Measurements from ENCODE around the gene IL1R2.

IL1R2 gene

GRCh38 chr2:101991721-101992145 lies at the start of gene IL1R2:
IL1R2 (plus strand) TSS chr2:101991960; CDS start chr2:102008576, 16,616 bp downstream.
- Histone ChIP-seq H3K36me3 (ENCODE audit: insufficient read depth, low read depth, low read length) (no peaks in the 10 kb centered on the region), H3K27ac (ENCODE audit: low read length) (no peak within 1 kb of the TSS), H3K9me3 (ENCODE audit: insufficient read depth, low read depth, low read length) (no peaks in the 10 kb centered on the region), H3K4me1 (ENCODE audit: insufficient read depth, low read length) (0 out of 2 replicates have a peak, but pooled peaks cover 3% of the 10 kb centered on the region), H3K9ac (ENCODE audit: low read depth, low read length) (no peak within 1 kb of the TSS), H3K27me3 (ENCODE audit: insufficient read depth, low read length) (no peaks in the 10 kb centered on the region), H3K4me3 (ENCODE audit: low read length) (no peak within 1 kb of the TSS)

DNA sequence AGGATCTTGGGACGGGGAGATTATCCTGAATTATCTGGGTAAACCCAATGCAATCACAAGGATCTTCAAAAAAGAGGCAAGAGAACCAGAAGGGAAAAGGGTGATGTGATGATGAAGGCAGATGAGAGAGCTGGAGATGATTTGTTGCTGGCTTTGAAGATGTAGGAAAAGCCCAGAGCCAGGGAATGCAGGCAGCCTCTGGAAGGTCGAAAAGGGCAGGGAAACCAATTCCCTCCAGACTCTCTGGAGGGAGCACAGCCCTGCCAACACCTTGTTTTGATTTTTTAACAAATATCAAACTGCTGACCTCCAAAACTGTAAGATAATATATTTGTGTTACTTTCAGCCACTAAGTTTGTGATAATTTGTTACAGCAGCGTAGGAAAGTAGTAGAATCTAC lies 48.9 kb upstream of the IL1R2 start:
- H3K36me3 ChIP-seq (ENCODE audit: insufficient read depth, low read depth, low read length), result no peaks in the 10 kb centered on the region
- H3K4me3 ChIP-seq (ENCODE audit: low read length), result no peak overlapping the region
- H3K27me3 ChIP-seq (ENCODE audit: insufficient read depth, low read length), result no peaks in the 10 kb centered on the region
- no peaks in the 10 kb centered on the region for H3K9me3 ChIP-seq (ENCODE audit: insufficient read depth, low read depth, low read length)
- H3K4me1 ChIP-seq (ENCODE audit: insufficient read depth, low read length), result no peaks in the 10 kb centered on the region
- H3K27ac ChIP-seq (ENCODE audit: low read length), result no peak overlapping the region
- H3K9ac ChIP-seq (ENCODE audit: low read depth, low read length), result no peak overlapping the region

DNA sequence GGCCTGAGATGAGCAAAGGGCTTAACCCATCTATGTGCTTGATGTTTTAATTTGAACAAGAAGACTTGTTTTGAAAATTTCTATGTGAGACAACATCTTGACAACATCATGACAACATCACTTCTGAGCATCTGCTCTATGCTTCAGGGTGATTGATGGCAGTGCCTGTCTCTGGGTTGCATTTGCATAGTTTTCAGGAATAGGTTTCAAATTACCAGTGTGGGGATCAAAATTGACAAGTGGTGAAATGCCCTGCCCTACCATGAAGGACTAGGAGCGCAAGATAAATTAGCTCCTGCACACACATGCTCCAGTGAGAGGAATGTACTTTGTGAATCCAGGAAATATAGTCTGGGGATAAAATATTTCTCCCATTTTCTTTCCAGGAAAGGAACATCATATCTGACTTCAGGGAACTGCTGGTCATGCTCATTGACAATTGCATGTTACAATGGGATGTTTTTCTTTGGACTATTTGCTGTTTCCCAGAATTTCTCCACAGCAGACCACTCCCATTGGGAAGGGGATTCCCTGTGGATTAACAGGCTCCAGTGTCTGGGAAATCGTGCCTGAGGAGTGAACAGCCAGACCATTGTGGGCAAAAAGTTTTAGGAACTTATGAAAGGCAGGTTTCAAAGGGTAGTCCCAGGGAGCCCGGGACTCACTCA lies 45.3 kb upstream of the IL1R2 start:
- H3K27me3 ChIP-seq (ENCODE audit: insufficient read depth, low read length), result no peaks in the 10 kb centered on the region
- no peak overlapping the region for H3K9ac ChIP-seq (ENCODE audit: low read depth, low read length)
- H3K36me3 ChIP-seq (ENCODE audit: insufficient read depth, low read depth, low read length), result no peaks in the 10 kb centered on the region
- H3K27ac ChIP-seq (ENCODE audit: low read length), result no peak overlapping the region
- no peaks in the 10 kb centered on the region for H3K4me1 ChIP-seq (ENCODE audit: insufficient read depth, low read length)
- no peak overlapping the region for H3K4me3 ChIP-seq (ENCODE audit: low read length)
- H3K9me3 ChIP-seq (ENCODE audit: insufficient read depth, low read depth, low read length), result no peaks in the 10 kb centered on the region; the same call in 1 of the 2 replicates

DNA sequence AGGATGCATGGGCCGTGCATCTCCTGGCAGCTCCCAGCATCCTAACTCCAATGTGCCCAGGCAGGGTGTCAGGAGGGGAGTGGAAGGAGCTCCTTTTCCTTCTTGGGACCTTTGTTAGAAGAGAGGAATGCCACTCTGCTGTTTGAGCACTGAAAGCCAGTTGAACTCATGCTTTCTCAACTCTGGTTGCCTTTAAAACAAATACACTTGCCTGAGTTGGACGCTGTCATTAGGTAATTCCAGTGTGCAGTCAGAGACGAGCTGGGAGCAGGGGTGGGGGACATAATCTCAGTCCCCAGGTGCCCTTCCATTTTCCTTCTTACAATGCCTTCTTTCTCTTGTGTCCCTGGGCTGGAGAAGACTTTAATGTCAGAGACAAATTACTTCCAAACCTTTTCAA lies 44.4 kb upstream of the IL1R2 start:
- Histone ChIP-seq H3K4me1 (ENCODE audit: insufficient read depth, low read length) (no peaks in the 10 kb centered on the region), H3K4me3 (ENCODE audit: low read length) (no peak overlapping the region), H3K9me3 (ENCODE audit: insufficient read depth, low read depth, low read length) (no peaks in the 10 kb centered on the region; the same call in 1 of the 2 replicates), H3K9ac (ENCODE audit: low read depth, low read length) (no peak overlapping the region), H3K27ac (ENCODE audit: low read length) (no peak overlapping the region), H3K36me3 (ENCODE audit: insufficient read depth, low read depth, low read length) (no peaks in the 10 kb centered on the region), H3K27me3 (ENCODE audit: insufficient read depth, low read length) (no peaks in the 10 kb centered on the region)

DNA sequence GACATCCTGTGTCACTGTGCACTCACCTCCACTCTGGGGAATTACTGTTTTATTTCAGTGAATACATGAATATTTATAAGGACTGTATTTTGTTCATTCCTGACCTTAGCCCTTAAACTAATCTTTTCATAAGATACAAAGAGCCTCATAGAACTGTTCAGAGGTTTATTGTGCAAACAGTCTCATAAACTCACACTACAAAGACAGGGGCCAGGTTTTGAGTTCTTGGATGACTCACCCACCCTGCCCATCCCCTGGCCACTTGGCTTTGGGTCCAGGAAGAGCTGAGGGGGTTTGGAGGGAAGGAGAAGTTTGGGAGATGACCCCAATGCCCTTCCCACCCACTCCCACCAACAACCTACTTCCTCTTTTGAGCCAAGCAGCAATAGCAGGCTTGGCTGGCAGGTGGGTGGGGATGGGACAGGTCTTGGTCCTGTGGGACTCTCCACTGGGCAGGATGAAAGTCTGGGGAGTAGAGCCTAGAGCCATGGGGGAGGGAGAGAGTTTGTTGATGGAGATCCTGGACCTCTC lies 43.1 kb upstream of the IL1R2 start:
- Histone ChIP-seq H3K27me3 (ENCODE audit: insufficient read depth, low read length) (no peaks in the 10 kb centered on the region), H3K9me3 (ENCODE audit: insufficient read depth, low read depth, low read length) (no peaks in the 10 kb centered on the region; the same call in 1 of the 2 replicates), H3K9ac (ENCODE audit: low read depth, low read length) (no peak overlapping the region)

GRCh38 chr2:101949304-101949703 lies 42.5 kb upstream of the IL1R2 start:
- Histone ChIP-seq H3K27ac (ENCODE audit: low read length) (no peak overlapping the region), H3K27me3 (ENCODE audit: insufficient read depth, low read length) (no peaks in the 10 kb centered on the region), H3K4me1 (ENCODE audit: insufficient read depth, low read length) (no peaks in the 10 kb centered on the region), H3K36me3 (ENCODE audit: insufficient read depth, low read depth, low read length) (no peaks in the 10 kb centered on the region), H3K4me3 (ENCODE audit: low read length) (no peak overlapping the region), H3K9me3 (ENCODE audit: insufficient read depth, low read depth, low read length) (no peaks in the 10 kb centered on the region; the same call in 1 of the 2 replicates), H3K9ac (ENCODE audit: low read depth, low read length) (no peak overlapping the region)

More for the DNA sequence above, 43.1 kb upstream of the IL1R2 start:
- Histone ChIP-seq H3K4me3 (ENCODE audit: low read length) (no peak overlapping the region), H3K36me3 (ENCODE audit: insufficient read depth, low read depth, low read length) (no peaks in the 10 kb centered on the region), H3K4me1 (ENCODE audit: insufficient read depth, low read length) (no peaks in the 10 kb centered on the region), H3K27ac (ENCODE audit: low read length) (no peak overlapping the region)

DNA sequence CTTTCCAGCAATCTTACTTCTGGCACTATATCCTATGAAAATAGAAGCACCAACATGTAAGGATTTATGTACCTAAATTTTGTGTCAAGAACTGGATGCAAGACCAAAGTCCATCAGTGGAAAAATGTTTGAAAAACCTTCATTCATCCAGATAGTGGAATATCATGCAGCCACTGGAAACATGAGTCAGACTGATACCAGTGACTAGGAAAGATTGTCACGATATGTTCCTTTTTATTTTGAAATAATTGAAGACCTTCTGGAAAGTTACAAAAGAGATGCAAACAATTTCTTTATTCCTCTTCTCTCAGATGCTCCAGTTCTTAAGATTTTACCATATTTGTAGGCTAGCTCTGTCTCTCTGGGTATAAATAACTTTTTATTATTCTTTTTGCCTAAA lies 40.5 kb upstream of the IL1R2 start:
- H3K27ac ChIP-seq (ENCODE audit: low read length), result no peak overlapping the region
- no peaks in the 10 kb centered on the region for H3K36me3 ChIP-seq (ENCODE audit: insufficient read depth, low read depth, low read length)
- no peaks in the 10 kb centered on the region for H3K4me1 ChIP-seq (ENCODE audit: insufficient read depth, low read length)
- no peak overlapping the region for H3K4me3 ChIP-seq (ENCODE audit: low read length)
- no peaks in the 10 kb centered on the region; the same call in 1 of the 2 replicates for H3K9me3 ChIP-seq (ENCODE audit: insufficient read depth, low read depth, low read length)
- H3K27me3 ChIP-seq (ENCODE audit: insufficient read depth, low read length), result no peaks in the 10 kb centered on the region
- no peak overlapping the region for H3K9ac ChIP-seq (ENCODE audit: low read depth, low read length)

DNA sequence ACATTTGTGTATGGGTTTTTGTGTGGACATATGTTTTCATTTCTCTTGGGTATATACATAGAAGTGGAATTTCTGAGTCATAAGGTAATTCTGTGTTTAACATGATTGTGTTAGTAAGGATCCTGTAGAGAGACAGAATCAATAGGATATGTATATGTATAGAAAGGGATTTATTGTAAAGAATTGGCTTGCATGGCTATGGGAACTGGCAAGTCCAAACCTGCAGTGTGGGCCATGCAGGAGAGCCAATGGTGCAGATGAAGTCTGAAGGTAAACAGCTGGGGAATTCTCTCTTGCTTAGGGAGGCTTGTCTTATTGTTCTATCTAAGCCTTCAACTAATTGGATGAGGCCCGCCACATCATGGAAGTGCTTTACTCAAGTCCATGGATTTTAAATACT lies 39.2 kb upstream of the IL1R2 start:
- Histone ChIP-seq H3K36me3 (ENCODE audit: insufficient read depth, low read depth, low read length) (no peaks in the 10 kb centered on the region), H3K27ac (ENCODE audit: low read length) (no peak overlapping the region), H3K4me3 (ENCODE audit: low read length) (no peak overlapping the region), H3K27me3 (ENCODE audit: insufficient read depth, low read length) (no peaks in the 10 kb centered on the region), H3K9me3 (ENCODE audit: insufficient read depth, low read depth, low read length) (peaks cover 5% of the 10 kb centered on the region), H3K9ac (ENCODE audit: low read depth, low read length) (no peak overlapping the region), H3K4me1 (ENCODE audit: insufficient read depth, low read length) (no peaks in the 10 kb centered on the region)

DNA sequence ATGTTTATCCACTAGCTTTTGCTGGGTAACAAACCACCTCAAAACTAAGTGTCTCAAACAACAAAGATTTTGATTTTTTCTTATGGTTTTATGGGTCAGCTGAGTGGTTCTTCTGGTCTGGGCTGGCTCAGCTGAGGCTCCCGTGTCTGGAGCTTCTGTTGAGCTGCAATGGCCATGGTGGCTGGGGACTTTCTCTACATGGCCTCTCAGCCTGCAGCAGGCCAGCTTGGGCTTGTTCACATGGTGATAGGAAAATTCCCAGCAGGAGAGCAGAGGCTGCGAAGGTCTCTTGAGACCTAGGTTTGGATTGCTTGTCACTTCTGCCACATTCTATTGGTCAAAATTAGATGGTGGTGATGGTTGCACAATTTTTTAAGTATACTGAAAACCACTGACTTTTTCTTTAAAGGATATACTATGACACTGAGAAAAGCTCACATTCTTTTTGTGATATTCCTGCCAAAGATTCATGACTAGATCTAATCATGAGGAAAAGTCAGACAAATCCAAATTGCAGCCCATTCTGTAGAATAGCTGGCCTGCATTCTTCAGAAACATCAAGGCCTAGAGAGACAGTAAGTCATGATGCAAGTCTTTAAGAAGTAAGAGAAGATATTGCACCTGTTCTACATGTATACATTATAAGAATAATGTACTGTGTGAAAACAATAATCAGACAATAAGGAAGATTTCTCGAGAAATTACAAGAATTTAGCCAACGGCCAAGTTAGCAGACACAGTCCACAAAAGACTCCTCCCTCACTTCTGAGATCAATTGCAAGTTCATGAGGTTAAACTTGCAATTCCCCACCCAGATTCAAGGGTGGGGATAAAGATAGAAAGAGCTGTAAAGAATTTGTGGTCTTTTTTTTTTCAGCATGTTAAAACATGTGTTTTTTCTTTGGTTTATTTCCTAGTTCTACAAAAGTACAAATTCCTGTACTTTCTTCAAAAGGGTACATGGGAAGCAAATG lies 35.0 kb upstream of the IL1R2 start:
- peaks cover 7% of the 10 kb centered on the region for H3K9me3 ChIP-seq (ENCODE audit: insufficient read depth, low read depth, low read length)
- H3K9ac ChIP-seq (ENCODE audit: low read depth, low read length), result no peak overlapping the region
- no peak overlapping the region for H3K27ac ChIP-seq (ENCODE audit: low read length)
- no peaks in the 10 kb centered on the region for H3K27me3 ChIP-seq (ENCODE audit: insufficient read depth, low read length)
- H3K4me1 ChIP-seq (ENCODE audit: insufficient read depth, low read length), result no peaks in the 10 kb centered on the region
- no peak overlapping the region for H3K4me3 ChIP-seq (ENCODE audit: low read length)
- no peaks in the 10 kb centered on the region for H3K36me3 ChIP-seq (ENCODE audit: insufficient read depth, low read depth, low read length)

GRCh38 chr2:101958061-101958460 lies 33.7 kb upstream of the IL1R2 start:
- Histone ChIP-seq H3K9ac (ENCODE audit: low read depth, low read length) (no peak overlapping the region), H3K4me3 (ENCODE audit: low read length) (no peak overlapping the region)

GRCh38 chr2:101960819-101961337 lies 30.9 kb upstream of the IL1R2 start:
- Histone ChIP-seq H3K36me3 (ENCODE audit: insufficient read depth, low read depth, low read length) (no peaks in the 10 kb centered on the region), H3K9ac (ENCODE audit: low read depth, low read length) (no peak overlapping the region), H3K27ac (ENCODE audit: low read length) (no peak overlapping the region), H3K9me3 (ENCODE audit: insufficient read depth, low read depth, low read length) (peaks cover 7% of the 10 kb centered on the region), H3K27me3 (ENCODE audit: insufficient read depth, low read length) (no peaks in the 10 kb centered on the region), H3K4me3 (ENCODE audit: low read length) (no peak overlapping the region), H3K4me1 (ENCODE audit: insufficient read depth, low read length) (no peaks in the 10 kb centered on the region)

More at GRCh38 chr2:101958061-101958460, 33.7 kb upstream of the IL1R2 start:
- Histone ChIP-seq H3K9me3 (ENCODE audit: insufficient read depth, low read depth, low read length) (peaks cover 7% of the 10 kb centered on the region), H3K4me1 (ENCODE audit: insufficient read depth, low read length) (no peaks in the 10 kb centered on the region), H3K27ac (ENCODE audit: low read length) (no peak overlapping the region), H3K27me3 (ENCODE audit: insufficient read depth, low read length) (no peaks in the 10 kb centered on the region), H3K36me3 (ENCODE audit: insufficient read depth, low read depth, low read length) (no peaks in the 10 kb centered on the region)

Data from iPS-20b (cell line).